Adrenal gland (tissue), 5 donors: Measurements from ENCODE around the gene KLC1.

Source experiments
- POLR2A ChIP-seq, 2 donors: fragments of 450-650 bp; IDR thresholded peaks; one replicate each; pipeline ENCODE4 v1.6.1; 2017; ENCODE audit warnings: antibody characterized with exemption in 2 of 2, mild to moderate bottlenecking in 2 of 2, moderate library complexity in 1 of 2
- TF ChIP-seq, protein P1 (sequence below), 6 experiments: fragments of 450-650 bp in 4 of 6; fragments of 200-600 bp in 2 of 6; sonication (generic) in 1 of 6; IDR thresholded peaks; 1 replicate in 5 of 6; 2 replicates in 1 of 6; pipeline versions ENCODE4 v1.5.1 to v1.8.0; 2016 to 2021; ENCODE audit warnings: antibody characterized with exemption in 6 of 6, mild to moderate bottlenecking in 2 of 6, moderate library complexity in 1 of 6
- donor health status: DM: no; HTN: no; CAD: no.

- TF ChIP-seq, protein P1, sequence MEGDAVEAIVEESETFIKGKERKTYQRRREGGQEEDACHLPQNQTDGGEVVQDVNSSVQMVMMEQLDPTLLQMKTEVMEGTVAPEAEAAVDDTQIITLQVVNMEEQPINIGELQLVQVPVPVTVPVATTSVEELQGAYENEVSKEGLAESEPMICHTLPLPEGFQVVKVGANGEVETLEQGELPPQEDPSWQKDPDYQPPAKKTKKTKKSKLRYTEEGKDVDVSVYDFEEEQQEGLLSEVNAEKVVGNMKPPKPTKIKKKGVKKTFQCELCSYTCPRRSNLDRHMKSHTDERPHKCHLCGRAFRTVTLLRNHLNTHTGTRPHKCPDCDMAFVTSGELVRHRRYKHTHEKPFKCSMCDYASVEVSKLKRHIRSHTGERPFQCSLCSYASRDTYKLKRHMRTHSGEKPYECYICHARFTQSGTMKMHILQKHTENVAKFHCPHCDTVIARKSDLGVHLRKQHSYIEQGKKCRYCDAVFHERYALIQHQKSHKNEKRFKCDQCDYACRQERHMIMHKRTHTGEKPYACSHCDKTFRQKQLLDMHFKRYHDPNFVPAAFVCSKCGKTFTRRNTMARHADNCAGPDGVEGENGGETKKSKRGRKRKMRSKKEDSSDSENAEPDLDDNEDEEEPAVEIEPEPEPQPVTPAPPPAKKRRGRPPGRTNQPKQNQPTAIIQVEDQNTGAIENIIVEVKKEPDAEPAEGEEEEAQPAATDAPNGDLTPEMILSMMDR (IDR thresholded peaks at IDR 0.05): no peak
- no peak for TF ChIP-seq POLR2A (IDR thresholded peaks at IDR 0.05)
Measured at GRCh38 chr14:103749452-103749851, 120.4 kb downstream of the KLC1 start.
